ENCODE results near the gene CMTM2.

The CMTM2 gene

GRCh38 chr16:66541388-66542355 is 37.6 kb upstream of the CMTM2 start:
- Histone ChIP-seq H3K4me1 (ENCODE audit: insufficient read depth, insufficient read length) (no peaks in the 10 kb centered on the region), H3K4me3 (ENCODE audit: insufficient read length, low read depth) (no peak overlapping the region), H3K9ac (ENCODE audit: insufficient read length, low read depth) (no peak overlapping the region), H3K9me3 (ENCODE audit: insufficient read depth, low read length) (no peaks in the 10 kb centered on the region), H3K36me3 (ENCODE audit: insufficient read depth, insufficient read length, low read length) (no peaks in the 10 kb centered on the region), H3K27me3 (ENCODE audit: insufficient read depth, insufficient read length) (no peaks in the 10 kb centered on the region)
- TF ChIP-seq YY1 (IDR thresholded peaks at IDR 0.05; ENCODE audit: insufficient read depth, insufficient read length) (no peak), ZNF274 (IDR thresholded peaks at IDR 0.05; ENCODE audit: low read depth, low read length) (no peak), SUZ12 (IDR thresholded peaks at IDR 0.05; ENCODE audit: extremely low read depth, insufficient read depth, insufficient read length) (no peak)
- no peak for DNase-seq (ENCODE audit: low read depth, low spot score)

GRCh38 chr16:66542396-66542795 is 36.9 kb upstream of the CMTM2 start:
- no peaks in the 10 kb centered on the region for H3K4me1 ChIP-seq (ENCODE audit: insufficient read depth, insufficient read length)
- TF ChIP-seq SUZ12 (IDR thresholded peaks at IDR 0.05; ENCODE audit: extremely low read depth, insufficient read depth, insufficient read length) (no peak), YY1 (IDR thresholded peaks at IDR 0.05; ENCODE audit: insufficient read depth, insufficient read length) (no peak), ZNF274 (IDR thresholded peaks at IDR 0.05; ENCODE audit: low read depth, low read length) (no peak)
- no peak for DNase-seq (ENCODE audit: low read depth, low spot score)

GRCh38 chr16:66543541-66543940 is 35.7 kb upstream of the CMTM2 start:
- Histone ChIP-seq H3K36me3 (ENCODE audit: insufficient read depth, insufficient read length, low read length) (no peaks in the 10 kb centered on the region), H3K27me3 (ENCODE audit: insufficient read depth, insufficient read length) (no peaks in the 10 kb centered on the region), H3K4me3 (ENCODE audit: insufficient read length, low read depth) (no peak overlapping the region), H3K9me3 (ENCODE audit: insufficient read depth, low read length) (no peaks in the 10 kb centered on the region), H3K4me1 (ENCODE audit: insufficient read depth, insufficient read length) (no peaks in the 10 kb centered on the region), H3K9ac (ENCODE audit: insufficient read length, low read depth) (no peak overlapping the region)
- TF ChIP-seq ZNF274 (IDR thresholded peaks at IDR 0.05; ENCODE audit: low read depth, low read length), result no peak
- TF ChIP-seq SUZ12 (IDR thresholded peaks at IDR 0.05; ENCODE audit: extremely low read depth, insufficient read depth, insufficient read length), result no peak
- no peak for TF ChIP-seq YY1 (IDR thresholded peaks at IDR 0.05; ENCODE audit: insufficient read depth, insufficient read length)
- DNase-seq (ENCODE audit: low read depth, low spot score), result no peak

More at GRCh38 chr16:66542396-66542795, 36.9 kb upstream of the CMTM2 start:
- Histone ChIP-seq H3K4me3 (ENCODE audit: insufficient read length, low read depth) (no peak overlapping the region), H3K9ac (ENCODE audit: insufficient read length, low read depth) (no peak overlapping the region), H3K36me3 (ENCODE audit: insufficient read depth, insufficient read length, low read length) (no peaks in the 10 kb centered on the region), H3K27me3 (ENCODE audit: insufficient read depth, insufficient read length) (no peaks in the 10 kb centered on the region), H3K9me3 (ENCODE audit: insufficient read depth, low read length) (no peaks in the 10 kb centered on the region)

- Histone ChIP-seq H3K4me3 (ENCODE audit: insufficient read length, low read depth) (no peak overlapping the region), H3K9me3 (ENCODE audit: insufficient read depth, low read length) (no peaks in the 10 kb centered on the region), H3K9ac (ENCODE audit: insufficient read length, low read depth) (no peak overlapping the region), H3K27me3 (ENCODE audit: insufficient read depth, insufficient read length) (no peaks in the 10 kb centered on the region), H3K4me1 (ENCODE audit: insufficient read depth, insufficient read length) (no peaks in the 10 kb centered on the region), H3K36me3 (ENCODE audit: insufficient read depth, insufficient read length, low read length) (no peaks in the 10 kb centered on the region)
- no peak for DNase-seq (ENCODE audit: low read depth, low spot score)
- TF ChIP-seq YY1 (IDR thresholded peaks at IDR 0.05; ENCODE audit: insufficient read depth, insufficient read length) (no peak), SUZ12 (IDR thresholded peaks at IDR 0.05; ENCODE audit: extremely low read depth, insufficient read depth, insufficient read length) (no peak), ZNF274 (IDR thresholded peaks at IDR 0.05; ENCODE audit: low read depth, low read length) (no peak)
Measured at GRCh38 chr16:66544016-66544757, 35.1 kb upstream of the CMTM2 start.

- no peak for DNase-seq (ENCODE audit: low read depth, low spot score)
- no peaks in the 10 kb centered on the region for H3K9me3 ChIP-seq (ENCODE audit: insufficient read depth, low read length)
- H3K36me3 ChIP-seq (ENCODE audit: insufficient read depth, insufficient read length, low read length), result no peaks in the 10 kb centered on the region
- no peak overlapping the region for H3K4me3 ChIP-seq (ENCODE audit: insufficient read length, low read depth)
- H3K9ac ChIP-seq (ENCODE audit: insufficient read length, low read depth), result no peak overlapping the region
- TF ChIP-seq ZNF274 (IDR thresholded peaks at IDR 0.05; ENCODE audit: low read depth, low read length) (no peak), YY1 (IDR thresholded peaks at IDR 0.05; ENCODE audit: insufficient read depth, insufficient read length) (no peak), SUZ12 (IDR thresholded peaks at IDR 0.05; ENCODE audit: extremely low read depth, insufficient read depth, insufficient read length) (no peak)
- no peaks in the 10 kb centered on the region for H3K4me1 ChIP-seq (ENCODE audit: insufficient read depth, insufficient read length)
- H3K27me3 ChIP-seq (ENCODE audit: insufficient read depth, insufficient read length), result no peaks in the 10 kb centered on the region
Measured at GRCh38 chr16:66547101-66547989, 31.9 kb upstream of the CMTM2 start.

GRCh38 chr16:66548068-66548467 is 31.2 kb upstream of the CMTM2 start:
- Histone ChIP-seq H3K4me3 (ENCODE audit: insufficient read length, low read depth) (no peak overlapping the region), H3K36me3 (ENCODE audit: insufficient read depth, insufficient read length, low read length) (no peaks in the 10 kb centered on the region)
- TF ChIP-seq ZNF274 (IDR thresholded peaks at IDR 0.05; ENCODE audit: low read depth, low read length), result no peak
- no peak for TF ChIP-seq SUZ12 (IDR thresholded peaks at IDR 0.05; ENCODE audit: extremely low read depth, insufficient read depth, insufficient read length)

More at GRCh38 chr16:66548068-66548467, 31.2 kb upstream of the CMTM2 start:
- H3K27me3 ChIP-seq (ENCODE audit: insufficient read depth, insufficient read length), result peaks cover 4% of the 10 kb centered on the region
- no peak overlapping the region for H3K9ac ChIP-seq (ENCODE audit: insufficient read length, low read depth)
- no peaks in the 10 kb centered on the region for H3K4me1 ChIP-seq (ENCODE audit: insufficient read depth, insufficient read length)
- peaks cover 5% of the 10 kb centered on the region; the same call in 1 of the 2 replicates for H3K9me3 ChIP-seq (ENCODE audit: insufficient read depth, low read length)
- no peak for DNase-seq (ENCODE audit: low read depth, low spot score)
